ENCODE data around the gene PSMA3.
A peak's percentile ranks its signal among the peaks of the same experiment; 100 is the strongest.
"Not testable (repeated sequence)": the region's sequence is repeated elsewhere in the genome, so short reads cannot be mapped to it uniquely, and the experiment has no call there.

The PSMA3 gene

DNA sequence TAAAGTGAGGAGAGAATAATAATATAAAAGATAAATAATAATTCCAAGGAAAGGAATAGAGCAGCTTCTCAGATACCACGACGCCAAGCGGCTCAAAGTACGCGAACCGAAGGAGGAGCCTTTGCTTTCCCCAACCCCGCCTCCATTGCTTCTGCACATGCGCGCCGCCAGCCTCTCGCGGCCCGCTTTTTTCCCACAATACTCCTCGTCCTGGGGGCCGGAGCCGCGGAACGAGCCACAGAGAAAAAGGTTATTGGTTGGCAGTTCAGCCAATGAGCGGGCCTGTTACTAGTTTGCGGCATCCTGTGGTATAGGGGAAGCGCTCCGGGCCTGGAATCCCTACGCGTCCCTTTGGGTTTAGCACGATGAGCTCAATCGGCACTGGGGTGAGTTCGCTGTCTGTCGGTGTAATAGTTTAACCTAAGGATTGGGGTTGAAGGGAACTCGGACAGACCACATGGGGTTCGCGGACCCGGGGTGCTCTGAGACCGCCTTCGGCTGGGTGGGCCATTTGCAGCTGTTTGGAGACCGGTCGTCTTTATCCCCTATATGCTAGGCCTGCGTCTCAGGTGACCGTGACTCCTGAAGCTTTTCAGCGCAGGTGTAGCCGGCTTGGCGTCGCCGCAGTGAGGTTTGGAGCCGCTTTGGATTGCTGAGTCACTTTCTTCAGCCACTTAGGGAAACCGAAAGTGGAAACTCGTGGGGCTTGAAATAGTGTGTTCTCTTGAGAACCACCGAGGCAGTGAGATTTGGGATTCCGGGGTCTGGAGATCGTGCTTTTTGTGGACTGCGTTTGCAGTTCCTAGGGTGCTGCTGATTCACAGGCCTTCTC lies at the start of gene PSMA3:
TSS of gene PSMA3 (plus strand) at position 288 of the 832 bp plus-strand sequence. CDS start at position 366, 78 bp downstream.
- peak; percentile 95 for DNase-seq (ENCODE audit: low read depth in 2 of 2)

GRCh38 chr14:58196198-58196597 lies 48.4 kb upstream of the PSMA3 start:
- no peak for DNase-seq (ENCODE audit: low read depth in 2 of 2)

DNA sequence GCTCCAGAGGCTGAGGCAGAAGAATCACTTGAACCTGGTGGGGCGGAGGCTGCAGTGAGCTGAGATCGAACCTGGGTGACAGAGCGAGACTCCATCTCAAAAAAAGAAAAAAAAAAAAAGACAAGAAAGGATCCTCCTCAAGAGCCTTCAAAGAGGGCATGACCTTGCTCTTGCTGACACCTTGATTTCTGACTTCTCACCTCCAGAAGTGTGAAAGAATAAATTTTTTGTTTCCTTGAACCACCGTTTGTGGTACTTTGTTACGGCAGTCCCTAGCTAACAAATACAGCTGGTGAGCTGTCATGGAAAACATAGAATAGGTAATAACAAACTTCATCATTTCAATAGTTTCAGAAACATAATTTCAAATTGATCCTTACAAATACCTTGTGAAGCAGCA lies 46.6 kb upstream of the PSMA3 start:
- DNase-seq (ENCODE audit: low read depth in 2 of 2), result no peak

GRCh38 chr14:58199726-58200479 lies 44.7 kb upstream of the PSMA3 start, which contains the start of gene ACTR10:
ACTR10 (plus strand) TSS chr14:58200149; CDS start chr14:58200218, 69 bp downstream.
- peak; percentile 32 to 44 for DNase-seq (ENCODE audit: low read depth in 2 of 2)

DNA sequence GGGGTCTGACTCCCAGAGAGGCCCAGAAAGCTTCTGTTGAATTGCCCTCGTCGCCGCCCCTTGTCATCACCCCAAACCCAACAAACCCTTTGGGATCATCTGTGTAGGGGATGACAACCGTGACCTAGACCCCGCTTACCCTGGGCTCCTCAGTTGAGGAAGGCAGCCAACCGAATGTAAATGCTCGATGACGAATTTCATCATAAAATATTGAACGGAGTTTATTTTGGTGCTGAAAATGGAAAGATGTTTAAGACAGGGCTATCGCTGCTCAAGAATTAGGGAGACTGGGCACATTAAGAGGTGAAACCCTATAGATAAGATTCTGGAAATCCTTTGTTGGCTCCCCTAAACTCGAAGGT lies 44.2 kb upstream of the PSMA3 start:
- DNase-seq (ENCODE audit: low read depth in 2 of 2), result no peak

DNA sequence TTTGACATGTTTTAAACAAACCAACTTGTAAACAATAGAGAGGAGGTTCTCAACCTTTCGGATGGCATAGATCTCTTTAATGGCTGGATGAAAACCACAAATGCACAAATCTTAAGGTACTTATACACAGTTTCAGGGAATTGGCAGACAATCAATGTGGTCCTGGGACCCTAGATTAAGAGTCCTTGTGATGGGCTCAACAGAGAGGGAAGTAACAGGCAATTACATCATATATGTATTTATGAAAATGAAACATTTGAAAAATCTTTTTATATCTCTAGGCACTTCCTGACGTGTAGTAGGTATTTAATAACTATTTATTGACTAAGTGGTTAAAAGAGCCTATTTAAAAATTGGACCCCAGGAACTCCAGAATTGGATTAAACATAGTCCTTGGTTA lies 43.8 kb upstream of the PSMA3 start:
- DNase-seq (ENCODE audit: low read depth in 2 of 2), result no peak

DNA sequence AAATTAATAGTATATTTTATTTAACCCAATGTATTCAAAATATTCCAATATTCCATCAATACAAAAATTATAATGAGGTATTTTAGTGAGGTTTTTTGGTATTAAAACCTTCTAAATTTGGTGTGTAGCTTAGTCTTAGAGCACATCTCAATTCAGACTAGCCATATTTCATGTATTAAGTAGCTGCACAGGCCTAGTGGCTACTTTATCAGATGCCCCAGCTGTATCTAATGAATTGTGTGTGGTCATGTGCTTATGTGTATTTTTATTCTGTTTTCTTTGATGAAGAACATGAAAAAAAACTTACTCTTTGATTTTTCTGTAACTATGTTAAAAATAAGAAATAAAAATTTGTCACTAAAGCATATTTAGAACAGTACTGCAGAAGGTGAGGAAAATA lies 31.5 kb upstream of the PSMA3 start:
- no peak for DNase-seq (ENCODE audit: low read depth in 2 of 2)

DNA sequence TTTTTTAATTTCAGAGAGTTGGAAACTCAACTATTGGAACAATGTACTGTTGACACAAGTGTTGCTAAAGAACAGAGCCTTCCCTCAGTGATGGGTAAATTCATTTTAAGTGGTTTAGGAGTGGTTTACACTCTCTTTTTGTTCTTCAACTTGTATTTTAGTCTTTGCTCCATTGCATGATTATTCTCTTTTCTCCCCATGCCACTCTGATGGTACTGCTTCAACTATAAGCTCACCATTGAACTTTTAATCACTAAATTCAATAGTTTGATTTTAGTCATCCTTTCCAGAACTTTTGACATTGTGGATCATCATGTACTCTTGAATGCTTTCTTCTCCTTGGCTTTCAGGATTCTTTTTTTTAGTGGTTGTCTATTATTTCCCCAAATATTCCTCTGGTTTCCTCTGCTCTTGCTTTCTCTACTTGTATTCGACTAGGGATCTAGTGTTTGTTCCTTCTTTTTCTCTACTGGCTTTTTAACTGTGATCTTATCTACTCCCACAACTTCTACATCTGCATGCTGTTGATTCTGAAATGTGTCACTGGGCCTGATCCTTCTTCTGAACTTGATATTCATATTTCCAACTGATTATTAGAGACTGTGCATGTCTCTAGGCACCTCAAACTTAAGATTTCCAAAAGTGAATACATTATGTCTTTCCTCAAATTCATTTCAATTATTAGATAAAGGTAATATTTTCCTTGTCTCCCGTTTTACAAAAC lies 29.3 kb upstream of the PSMA3 start:
- no peak for DNase-seq (ENCODE audit: low read depth in 2 of 2)

- DNase-seq (ENCODE audit: low read depth in 2 of 2), result peak in 1 of 2 experiments; percentile 10
These were observed 28.1 kb upstream of the PSMA3 start for GRCh38 chr14:58216544-58216943.

DNA sequence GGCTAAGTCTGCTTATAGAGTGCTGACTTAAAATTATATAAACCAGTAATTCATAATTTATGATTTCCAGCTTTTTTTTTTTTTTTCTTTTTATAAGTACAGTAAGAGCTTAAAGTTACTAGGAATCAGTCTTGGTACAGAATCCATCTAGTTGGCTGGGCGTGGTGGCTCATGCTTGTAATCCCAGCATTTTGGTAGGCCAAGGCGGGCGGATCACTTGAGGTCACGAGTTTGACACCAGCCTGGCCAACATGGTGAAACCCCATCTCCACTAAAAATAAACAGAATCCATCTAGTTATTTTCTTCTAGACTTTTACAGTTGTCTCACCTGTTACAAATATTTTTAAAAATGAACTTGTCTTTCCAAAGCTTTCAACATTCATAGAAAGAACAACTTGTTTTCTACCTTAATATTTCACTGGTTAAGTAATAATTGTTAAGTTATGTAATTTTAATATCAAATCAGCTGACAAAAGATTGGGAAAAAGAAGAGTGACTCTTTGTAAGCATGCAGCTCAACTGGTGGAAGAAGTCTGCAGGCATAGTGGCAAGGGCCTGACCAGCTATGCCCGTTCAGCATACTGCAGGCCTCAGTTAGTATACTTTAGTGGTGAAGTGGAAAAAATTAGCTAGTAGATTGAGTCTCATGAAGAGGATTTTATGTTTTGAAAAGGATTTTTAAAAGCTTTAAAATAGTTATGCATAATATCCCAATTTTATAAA lies 17.4 kb upstream of the PSMA3 start:
- DNase-seq (ENCODE audit: low read depth in 2 of 2), result no peak

DNA sequence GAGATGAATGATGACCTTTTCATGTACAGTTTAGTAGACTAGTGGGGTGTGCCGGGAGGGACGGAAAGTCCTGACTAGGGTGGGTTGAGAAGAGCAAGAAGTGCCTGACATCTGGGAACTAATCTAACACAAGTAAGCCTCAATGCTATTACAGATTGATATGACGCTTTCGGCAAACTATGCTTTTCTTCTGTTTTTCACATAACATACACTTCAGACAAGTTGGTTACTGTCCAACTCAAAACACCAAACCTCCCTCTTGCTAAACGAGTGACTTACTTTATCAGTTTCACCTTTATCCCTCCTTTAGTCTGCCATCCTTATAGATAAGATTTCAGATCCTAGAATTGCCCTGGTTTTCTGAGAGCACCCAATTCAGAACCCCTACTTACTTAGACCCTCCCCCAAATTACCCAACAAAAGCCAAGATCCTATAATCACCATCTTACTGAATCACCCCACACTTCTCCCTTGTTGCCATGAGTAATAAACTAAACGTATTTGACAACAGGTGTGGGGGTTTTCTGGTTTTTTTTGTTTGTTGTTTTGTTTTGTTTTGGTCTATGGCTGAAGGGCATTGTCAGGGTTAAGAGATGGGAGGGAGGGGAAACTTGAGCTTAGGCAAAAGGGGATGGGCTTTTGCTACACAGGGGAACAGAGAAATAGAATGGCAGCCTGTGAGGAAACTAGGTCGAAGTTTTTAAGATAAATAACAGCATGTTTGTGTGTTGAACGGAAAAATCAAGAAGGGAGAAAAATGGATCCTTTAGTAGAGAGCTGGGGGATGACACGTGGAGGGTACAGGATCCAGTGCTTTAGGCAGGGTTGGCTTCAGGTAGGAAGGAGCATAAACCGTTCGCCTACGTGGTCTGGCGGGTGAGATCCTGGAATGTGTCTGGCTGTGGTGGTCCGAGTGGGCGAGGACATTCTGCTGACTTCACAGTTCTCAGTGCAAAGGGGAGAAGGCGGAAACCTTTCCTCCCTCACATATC lies 6.1 kb upstream of the PSMA3 start:
- DNase-seq (ENCODE audit: low read depth in 2 of 2), result no peak

GRCh38 chr14:58239244-58240195 lies 5.1 kb upstream of the PSMA3 start:
- DNase-seq (ENCODE audit: low read depth in 2 of 2), result no peak

DNA sequence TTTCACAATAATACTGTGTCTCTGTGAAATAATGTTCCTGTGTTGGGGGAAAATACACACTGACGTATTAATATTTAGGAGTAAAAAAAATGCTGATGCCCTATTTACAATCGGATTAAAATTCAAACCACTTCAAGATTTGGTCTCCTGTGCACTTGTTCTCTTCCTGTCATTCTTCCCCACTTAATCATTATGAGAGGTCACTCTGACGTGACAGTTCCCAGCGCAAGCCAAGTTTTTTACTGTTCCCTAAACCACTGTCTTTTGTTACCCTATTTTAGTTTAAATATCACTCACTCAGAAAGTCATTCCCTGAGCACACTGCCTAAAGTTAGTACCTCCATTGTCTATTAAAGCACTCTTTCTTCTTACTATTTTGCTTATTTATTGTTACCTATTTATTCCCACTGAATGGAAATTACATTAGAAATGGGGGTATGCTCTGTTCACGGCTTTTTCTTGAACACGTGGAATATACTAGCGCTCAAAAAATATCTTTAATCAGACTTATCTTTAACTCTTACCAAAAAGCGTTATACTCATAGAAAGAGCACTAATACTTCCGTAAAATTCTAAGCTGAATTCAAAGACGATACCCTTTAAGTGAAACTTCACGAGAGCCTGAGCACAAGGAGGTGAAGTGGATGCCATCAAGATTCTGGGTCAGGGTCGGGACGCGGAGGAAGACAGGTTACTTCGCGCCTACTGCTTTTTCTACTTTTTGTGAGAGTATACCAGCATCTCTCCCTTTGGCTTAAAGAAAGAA lies 670 bp upstream of the PSMA3 start:
- DNase-seq (ENCODE audit: low read depth in 2 of 2), result no peak

GRCh38 chr14:58245562-58245961 lies 919 bp downstream of the PSMA3 start:
- no peak for DNase-seq (ENCODE audit: low read depth in 2 of 2)

GRCh38 chr14:58249611-58250010 lies 5.0 kb downstream of the PSMA3 start:
- no peak for DNase-seq (ENCODE audit: low read depth in 2 of 2)

DNA sequence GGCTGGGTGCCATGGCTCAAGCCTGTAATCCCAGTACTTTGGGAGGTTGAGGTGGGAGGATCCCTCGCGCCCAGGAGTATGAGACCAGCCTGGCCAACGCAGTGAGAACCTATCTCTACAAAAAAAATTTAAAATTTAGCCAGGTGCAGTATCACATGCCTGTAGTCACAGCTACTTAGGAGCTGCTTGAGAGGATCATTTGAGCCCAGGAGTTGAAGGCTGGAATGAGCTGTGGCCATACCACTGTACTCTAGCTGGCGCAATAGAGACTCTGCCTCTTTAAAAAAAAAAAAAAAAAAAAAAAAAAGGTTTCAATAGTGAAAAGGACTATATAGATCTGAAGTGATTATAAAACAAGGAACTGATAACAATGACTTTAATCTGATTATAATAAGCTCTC lies 13.5 kb downstream of the PSMA3 start:
- no peak for DNase-seq (ENCODE audit: low read depth in 2 of 2)

DNA sequence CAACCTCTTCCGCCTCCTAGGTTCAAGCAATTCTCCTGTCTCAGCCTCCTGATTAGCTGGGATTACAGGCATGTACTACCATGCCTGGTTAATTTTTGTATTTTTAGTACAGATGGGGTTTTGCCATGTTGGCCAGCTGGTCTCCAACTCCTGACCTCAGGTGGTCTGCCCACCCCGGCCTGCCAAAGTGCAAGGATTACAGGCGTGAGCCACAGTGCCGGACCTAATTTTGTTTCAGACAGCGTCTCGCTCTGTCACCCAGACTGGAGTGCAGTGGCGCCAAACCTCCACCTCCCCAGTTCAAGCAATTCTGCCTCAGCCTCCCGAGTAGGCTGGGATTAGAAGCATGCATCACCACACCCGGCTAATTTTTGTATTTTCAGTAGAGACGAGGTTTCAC lies 17.4 kb downstream of the PSMA3 start:
- DNase-seq (ENCODE audit: low read depth in 2 of 2), result not testable (repeated sequence)

DNA sequence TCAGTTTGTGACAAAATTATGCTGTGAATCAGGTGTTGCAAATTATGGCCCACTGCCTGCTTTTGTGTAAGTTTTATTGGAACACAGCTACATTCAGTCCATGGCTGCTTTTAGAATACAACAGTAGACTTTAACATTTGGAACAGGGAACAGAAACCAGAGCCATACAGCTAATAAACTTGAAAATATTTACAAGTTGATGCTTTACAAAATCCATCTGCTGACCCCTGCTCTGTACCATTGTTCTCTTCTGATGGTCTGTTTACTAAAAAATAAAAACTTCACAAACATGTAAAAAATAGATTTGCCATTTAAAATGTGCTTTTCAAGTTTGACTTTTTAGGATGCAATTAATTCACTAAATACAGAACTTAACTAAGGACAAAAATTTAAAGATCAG lies 20.8 kb downstream of the PSMA3 start:
- DNase-seq (ENCODE audit: low read depth in 2 of 2), result no peak

DNA sequence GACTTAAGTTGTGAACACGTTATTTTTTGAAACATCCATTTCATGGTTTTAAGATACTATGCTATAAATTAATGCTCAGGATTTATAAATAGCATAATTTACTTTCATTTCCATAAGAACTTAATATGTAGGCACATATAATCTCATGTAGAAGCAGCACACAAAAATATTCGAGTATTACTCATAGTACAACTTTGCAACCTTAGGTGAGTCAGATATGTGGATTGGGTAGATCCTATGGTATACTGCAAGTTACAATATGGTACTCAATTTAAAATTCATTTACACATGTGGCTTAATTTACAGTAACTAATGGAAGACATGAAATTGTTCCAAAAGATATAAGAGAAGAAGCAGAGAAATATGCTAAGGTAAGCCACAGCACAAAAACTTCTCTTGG lies 26.0 kb downstream of the PSMA3 start:
- DNase-seq (ENCODE audit: low read depth in 2 of 2), result no peak

All from fibroblast of skin of left quadriceps (primary cell).